Left forelimb (tissue), 1 donor: ENCODE measurements around the gene TCF4.
A peak's percentile ranks its signal among the peaks of the same experiment; 100 is the strongest.

Experiments
- DNase-seq: peaks from one replicate; pipeline ENCODE4 v3.0.0-alpha.2; 2018; ENCODE audit warnings: low spot score

The TCF4 gene

GRCh38 chr18:55321265-55322177, 266.5 kb downstream of the TCF4 start:
- DNase-seq: peak; percentile 96

GRCh38 chr18:55320424-55321264, 267.3 kb downstream of the TCF4 start:
- no peak for DNase-seq

- DNase-seq: no peak
These were observed 268.4 kb downstream of the TCF4 start for GRCh38 chr18:55319459-55320193.

- no peak for DNase-seq
These were observed 269.0 kb downstream of the TCF4 start for GRCh38 chr18:55318951-55319441.

GRCh38 chr18:55317864-55318263, 270.1 kb downstream of the TCF4 start:
- no peak for DNase-seq

GRCh38 chr18:55317324-55317723, 270.7 kb downstream of the TCF4 start:
- DNase-seq: no peak

- DNase-seq: no peak
These were observed 271.4 kb downstream of the TCF4 start for GRCh38 chr18:55316486-55317184.

- DNase-seq: no peak
These were observed 273.3 kb downstream of the TCF4 start for GRCh38 chr18:55314615-55315237.

GRCh38 chr18:55314031-55314430, 274.0 kb downstream of the TCF4 start:
- no peak for DNase-seq

- DNase-seq: no peak
These were observed 277.1 kb downstream of the TCF4 start for GRCh38 chr18:55310863-55311262.

- DNase-seq: no peak
These were observed 277.8 kb downstream of the TCF4 start for GRCh38 chr18:55310044-55310676.

- DNase-seq: no peak
These were observed 278.7 kb downstream of the TCF4 start for GRCh38 chr18:55309249-55309648.

GRCh38 chr18:55307505-55307904, 280.5 kb downstream of the TCF4 start:
- no peak for DNase-seq

- no peak for DNase-seq
These were observed 281.5 kb downstream of the TCF4 start for GRCh38 chr18:55306359-55307024.

- peak; percentile 67 for DNase-seq
These were observed 285.7 kb downstream of the TCF4 start for GRCh38 chr18:55302167-55302833.

- no peak for DNase-seq
These were observed 286.2 kb downstream of the TCF4 start for GRCh38 chr18:55301824-55302166.

- DNase-seq: peak; percentile 67
These were observed 287.0 kb downstream of the TCF4 start for GRCh38 chr18:55300936-55301531.

- peak; percentile 70 for DNase-seq
These were observed 287.5 kb downstream of the TCF4 start for GRCh38 chr18:55300421-55300935.

- no peak for DNase-seq
These were observed 291.2 kb downstream of the TCF4 start for GRCh38 chr18:55296778-55297177.
